ENCODE results near the gene HDAC4. TPM values are rescaled to one million over a fixed set of nuclear protein-coding genes. Genes with fewer than 3 reads are reported as not detected.

The HDAC4 gene
- total and polyA plus RNA-seq, 10 of the 15 experiments (the other 5 are each of a cell fraction or from before 2014, with no cell fraction given): 0.22 to 15.7 (median 4.8) TPM

DNA sequence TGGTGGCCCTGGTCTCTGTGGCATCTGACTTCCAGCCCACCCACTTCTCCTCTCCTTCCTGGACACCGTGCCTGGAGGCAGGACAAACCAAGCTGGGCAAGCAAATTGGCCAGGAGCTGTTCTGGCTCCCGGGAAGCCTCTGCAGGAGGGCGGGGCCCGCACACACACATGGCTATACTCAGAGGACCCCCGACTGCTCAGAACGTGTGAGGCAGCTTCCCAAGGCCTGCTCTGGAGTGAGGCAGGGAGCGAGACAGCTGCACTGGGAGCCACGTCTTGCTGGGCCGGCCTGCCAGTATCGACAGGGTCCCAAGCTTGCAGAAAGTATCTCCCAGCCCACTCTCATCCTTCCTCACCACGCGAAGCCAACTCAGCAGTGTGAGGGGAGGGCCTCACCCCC lies 295.6 kb downstream of the HDAC4 start (continued):
- TF ChIP-seq YY1 (IDR thresholded peaks at IDR 0.05; ENCODE audit: low read depth, low read length) (no peak), CBFB (IDR thresholded peaks at IDR 0.05; ENCODE audit: low read depth) (no peak)
- TF ChIP-seq, protein P1, sequence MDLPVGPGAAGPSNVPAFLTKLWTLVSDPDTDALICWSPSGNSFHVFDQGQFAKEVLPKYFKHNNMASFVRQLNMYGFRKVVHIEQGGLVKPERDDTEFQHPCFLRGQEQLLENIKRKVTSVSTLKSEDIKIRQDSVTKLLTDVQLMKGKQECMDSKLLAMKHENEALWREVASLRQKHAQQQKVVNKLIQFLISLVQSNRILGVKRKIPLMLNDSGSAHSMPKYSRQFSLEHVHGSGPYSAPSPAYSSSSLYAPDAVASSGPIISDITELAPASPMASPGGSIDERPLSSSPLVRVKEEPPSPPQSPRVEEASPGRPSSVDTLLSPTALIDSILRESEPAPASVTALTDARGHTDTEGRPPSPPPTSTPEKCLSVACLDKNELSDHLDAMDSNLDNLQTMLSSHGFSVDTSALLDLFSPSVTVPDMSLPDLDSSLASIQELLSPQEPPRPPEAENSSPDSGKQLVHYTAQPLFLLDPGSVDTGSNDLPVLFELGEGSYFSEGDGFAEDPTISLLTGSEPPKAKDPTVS (IDR thresholded peaks at IDR 0.05; ENCODE audit: low read depth, low read length): no peak
- TF ChIP-seq, protein P2, sequence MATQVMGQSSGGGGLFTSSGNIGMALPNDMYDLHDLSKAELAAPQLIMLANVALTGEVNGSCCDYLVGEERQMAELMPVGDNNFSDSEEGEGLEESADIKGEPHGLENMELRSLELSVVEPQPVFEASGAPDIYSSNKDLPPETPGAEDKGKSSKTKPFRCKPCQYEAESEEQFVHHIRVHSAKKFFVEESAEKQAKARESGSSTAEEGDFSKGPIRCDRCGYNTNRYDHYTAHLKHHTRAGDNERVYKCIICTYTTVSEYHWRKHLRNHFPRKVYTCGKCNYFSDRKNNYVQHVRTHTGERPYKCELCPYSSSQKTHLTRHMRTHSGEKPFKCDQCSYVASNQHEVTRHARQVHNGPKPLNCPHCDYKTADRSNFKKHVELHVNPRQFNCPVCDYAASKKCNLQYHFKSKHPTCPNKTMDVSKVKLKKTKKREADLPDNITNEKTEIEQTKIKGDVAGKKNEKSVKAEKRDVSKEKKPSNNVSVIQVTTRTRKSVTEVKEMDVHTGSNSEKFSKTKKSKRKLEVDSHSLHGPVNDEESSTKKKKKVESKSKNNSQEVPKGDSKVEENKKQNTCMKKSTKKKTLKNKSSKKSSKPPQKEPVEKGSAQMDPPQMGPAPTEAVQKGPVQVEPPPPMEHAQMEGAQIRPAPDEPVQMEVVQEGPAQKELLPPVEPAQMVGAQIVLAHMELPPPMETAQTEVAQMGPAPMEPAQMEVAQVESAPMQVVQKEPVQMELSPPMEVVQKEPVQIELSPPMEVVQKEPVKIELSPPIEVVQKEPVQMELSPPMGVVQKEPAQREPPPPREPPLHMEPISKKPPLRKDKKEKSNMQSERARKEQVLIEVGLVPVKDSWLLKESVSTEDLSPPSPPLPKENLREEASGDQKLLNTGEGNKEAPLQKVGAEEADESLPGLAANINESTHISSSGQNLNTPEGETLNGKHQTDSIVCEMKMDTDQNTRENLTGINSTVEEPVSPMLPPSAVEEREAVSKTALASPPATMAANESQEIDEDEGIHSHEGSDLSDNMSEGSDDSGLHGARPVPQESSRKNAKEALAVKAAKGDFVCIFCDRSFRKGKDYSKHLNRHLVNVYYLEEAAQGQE (IDR thresholded peaks at IDR 0.05; ENCODE audit: low read depth, low read length): no peak

DNA sequence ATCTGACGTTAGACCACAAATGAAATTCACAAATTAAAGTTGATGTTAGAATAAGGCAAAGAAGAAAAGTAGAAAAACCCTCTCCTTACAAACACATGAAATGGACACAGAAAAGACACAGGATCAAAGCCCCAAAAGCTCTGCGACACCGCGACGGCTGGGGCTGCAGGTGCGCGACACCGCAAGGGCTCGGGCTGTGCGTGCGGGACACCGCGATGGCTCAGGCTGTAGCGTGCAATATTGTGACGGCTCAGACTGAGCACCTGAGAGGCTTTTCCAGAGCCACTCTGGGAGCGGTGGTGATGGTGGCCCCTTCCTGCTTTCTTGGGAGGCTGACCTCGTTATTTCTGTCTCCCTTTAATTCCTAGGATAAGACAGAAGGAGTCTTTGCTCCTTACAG lies 296.0 kb downstream of the HDAC4 start:
- H3K9ac ChIP-seq (ENCODE audit: control insufficient read depth, insufficient read depth, low read length): no peak overlapping the region
- in situ Hi-C loops (cut with MboI): no loop called here
- RAD21 ChIA-PET (ENCODE audit: unreplicated experiment): no interaction called here
- H3K27me3 ChIP-seq (replicated peaks in 1 of 2; ENCODE audit: control insufficient read depth in 2 of 2, insufficient read depth in 2 of 2, low read length in 1 of 2): no peaks in the 10 kb centered on the region
- H2AFZ ChIP-seq (ENCODE audit: control insufficient read depth, low read depth, low read length): no peak overlapping the region
- ATAC-seq: no peak
- no peak overlapping the region for H3K4me3 ChIP-seq
- H3K79me2 ChIP-seq (ENCODE audit: control insufficient read depth, insufficient read depth, low read length): no peaks in the 10 kb centered on the region
- no peak overlapping the region for H3K4me2 ChIP-seq (ENCODE audit: control insufficient read depth, insufficient read depth)
- no peaks in the 10 kb centered on the region for H3K4me1 ChIP-seq (ENCODE audit: control insufficient read depth, insufficient read depth, low read length)
- no peaks in the 10 kb centered on the region for H3K9me3 ChIP-seq (replicated peaks; ENCODE audit: control insufficient read depth, insufficient read depth, low read length)
- H3K27ac ChIP-seq (ENCODE audit: control insufficient read depth, insufficient read depth): no peak overlapping the region
- no peak for DNase-seq (ENCODE audit: low read depth, low spot score)
- POLR2A ChIA-PET: no interaction called here
- WGBS (ENCODE audit: insufficient coverage, insufficient replicate concordance, low lambda C conversion rate, missing lambda C conversion rate): 94% methylated on average over 17 of the region's 17 CpGs
- no peaks in the 10 kb centered on the region for H4K20me1 ChIP-seq (ENCODE audit: control insufficient read depth, insufficient read depth)
- intact Hi-C loops (cut with micrococcal nuclease; ENCODE audit: unreplicated experiment): no loop called here
- no TSS peak for BruUV-seq (replicated peaks)
- FAIRE-seq: no peak
- H3K36me3 ChIP-seq (ENCODE audit: control insufficient read depth in 2 of 2, insufficient read depth in 2 of 2, low read length in 1 of 2): no peaks in the 10 kb centered on the region
- CTCF ChIA-PET: no interaction called here
- SMC1A ChIA-PET (ENCODE audit: uncharacterized antibody, unreplicated experiment): no interaction called here
- TF ChIP-seq BACH1 (IDR thresholded peaks at IDR 0.05; ENCODE audit: borderline replicate concordance) (no peak), MXI1 (IDR thresholded peaks at IDR 0.05; ENCODE audit: low read depth, low read length) (no peak), SUZ12 (IDR thresholded peaks at IDR 0.05; ENCODE audit: unreplicated experiment) (no peak), ZBED1 (IDR thresholded peaks at IDR 0.05; ENCODE audit: borderline replicate concordance) (no peak), CHD2 (IDR thresholded peaks at IDR 0.05; ENCODE audit: borderline replicate concordance, low read depth, low read length) (no peak)
- TF ChIP-seq, protein P3, sequence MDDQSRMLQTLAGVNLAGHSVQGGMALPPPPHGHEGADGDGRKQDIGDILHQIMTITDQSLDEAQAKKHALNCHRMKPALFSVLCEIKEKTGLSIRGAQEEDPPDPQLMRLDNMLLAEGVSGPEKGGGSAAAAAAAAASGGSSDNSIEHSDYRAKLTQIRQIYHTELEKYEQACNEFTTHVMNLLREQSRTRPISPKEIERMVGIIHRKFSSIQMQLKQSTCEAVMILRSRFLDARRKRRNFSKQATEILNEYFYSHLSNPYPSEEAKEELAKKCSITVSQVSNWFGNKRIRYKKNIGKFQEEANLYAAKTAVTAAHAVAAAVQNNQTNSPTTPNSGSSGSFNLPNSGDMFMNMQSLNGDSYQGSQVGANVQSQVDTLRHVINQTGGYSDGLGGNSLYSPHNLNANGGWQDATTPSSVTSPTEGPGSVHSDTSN (IDR thresholded peaks at IDR 0.05; ENCODE audit: insufficient replicate concordance, low read depth, low read length): peak; percentile 32
- TF ChIP-seq, protein P4, sequence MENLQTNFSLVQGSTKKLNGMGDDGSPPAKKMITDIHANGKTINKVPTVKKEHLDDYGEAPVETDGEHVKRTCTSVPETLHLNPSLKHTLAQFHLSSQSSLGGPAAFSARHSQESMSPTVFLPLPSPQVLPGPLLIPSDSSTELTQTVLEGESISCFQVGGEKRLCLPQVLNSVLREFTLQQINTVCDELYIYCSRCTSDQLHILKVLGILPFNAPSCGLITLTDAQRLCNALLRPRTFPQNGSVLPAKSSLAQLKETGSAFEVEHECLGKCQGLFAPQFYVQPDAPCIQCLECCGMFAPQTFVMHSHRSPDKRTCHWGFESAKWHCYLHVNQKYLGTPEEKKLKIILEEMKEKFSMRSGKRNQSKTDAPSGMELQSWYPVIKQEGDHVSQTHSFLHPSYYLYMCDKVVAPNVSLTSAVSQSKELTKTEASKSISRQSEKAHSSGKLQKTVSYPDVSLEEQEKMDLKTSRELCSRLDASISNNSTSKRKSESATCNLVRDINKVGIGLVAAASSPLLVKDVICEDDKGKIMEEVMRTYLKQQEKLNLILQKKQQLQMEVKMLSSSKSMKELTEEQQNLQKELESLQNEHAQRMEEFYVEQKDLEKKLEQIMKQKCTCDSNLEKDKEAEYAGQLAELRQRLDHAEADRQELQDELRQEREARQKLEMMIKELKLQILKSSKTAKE (IDR thresholded peaks at IDR 0.05; ENCODE audit: low read depth, poor library complexity, severe bottlenecking): no peak
- TF ChIP-seq, protein P5, sequence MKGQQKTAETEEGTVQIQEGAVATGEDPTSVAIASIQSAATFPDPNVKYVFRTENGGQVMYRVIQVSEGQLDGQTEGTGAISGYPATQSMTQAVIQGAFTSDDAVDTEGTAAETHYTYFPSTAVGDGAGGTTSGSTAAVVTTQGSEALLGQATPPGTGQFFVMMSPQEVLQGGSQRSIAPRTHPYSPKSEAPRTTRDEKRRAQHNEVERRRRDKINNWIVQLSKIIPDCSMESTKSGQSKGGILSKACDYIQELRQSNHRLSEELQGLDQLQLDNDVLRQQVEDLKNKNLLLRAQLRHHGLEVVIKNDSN (IDR thresholded peaks at IDR 0.05; ENCODE audit: borderline replicate concordance, extremely low read length, insufficient read depth, low read depth, low read length): no peak

All from GM12878 (cell line).